PC-3 (cell line): ENCODE data around the gene PEX19. TPM values are rescaled to one million over a fixed set of nuclear protein-coding genes. Genes with fewer than 3 reads are reported as not detected.
A peak's percentile ranks its signal among the peaks of the same experiment; 100 is the strongest.

Source experiments
- ATAC-seq: fragments of 200-7000 bp; cut with Tn5 transposase; 2 replicates; pipeline ENCODE4 v1.9.1; 2020; ENCODE audit warnings: mild to moderate bottlenecking, moderate library complexity
- BruUV-seq: library from RNA; stranded (reverse); fragments of 400-500 nt; replicated peaks from 2 replicates; lab custom pipeline; 2021; lab: Mats Ljungman, UMichigan
- CTCF ChIA-PET: fragments of 300-600 bp; sonication (Branson Sonifier 250); formaldehyde crosslinking; loops from one replicate; lab custom pipeline; 2022; ENCODE audit warnings: antibody characterized with exemption; lab: Charles Lee
- POLR2A ChIA-PET: fragments of 300-600 bp; sonication (Branson Sonifier 250); formaldehyde crosslinking; loops from one replicate; lab custom pipeline; 2022; ENCODE audit warnings: antibody characterized with exemption; ENCODE audit not compliant: unreplicated experiment; lab: Charles Lee
- DNase-seq: peaks from one replicate; pipeline ENCODE4 v3.0.0-alpha.2; 2015
- H2AFZ ChIP-seq: fragments of 300-600 bp; sonication (generic); 2 replicates; pipeline ENCODE4 v1.6.0; 2016; ENCODE audit warnings: antibody characterized with exemption, low read length
- H3F3A ChIP-seq: fragments of 300-600 bp; sonication (generic); one replicate; pipeline ENCODE4 v1.6.0; 2017; ENCODE audit warnings: antibody characterized with exemption, low read length, control low read depth, mild to moderate bottlenecking; ENCODE audit not compliant: unreplicated experiment
- H3K27ac ChIP-seq: fragments of 300-600 bp; sonication (generic); 2 replicates; pipeline ENCODE4 v1.5.1; 2016; ENCODE audit warnings: mild to moderate bottlenecking, low read length
- H3K27me3 ChIP-seq: fragments of 300-600 bp; sonication (generic); 2 replicates; pipeline ENCODE4 v1.6.1; 2016; ENCODE audit warnings: low read length, mixed read lengths
- H3K36me3 ChIP-seq: fragments of 300-600 bp; sonication (generic); 2 replicates; pipeline ENCODE4 v1.6.1; 2016; ENCODE audit warnings: low read depth, mixed run types, low read length, mixed read lengths
- H3K4me1 ChIP-seq: fragments of 300-600 bp; sonication (generic); 2 replicates; pipeline ENCODE4 v1.5.1; 2016; ENCODE audit warnings: low read length; ENCODE audit not compliant: insufficient read depth
- H3K4me2 ChIP-seq: fragments of 300-600 bp; sonication (generic); 2 replicates; pipeline ENCODE4 v1.6.0; 2016; ENCODE audit warnings: low read length
- H3K4me3 ChIP-seq: fragments of 300-600 bp; sonication (generic); 2 replicates; pipeline ENCODE4 v1.5.1; 2016; ENCODE audit warnings: mild to moderate bottlenecking, low read length, mixed read lengths
- H3K79me2 ChIP-seq: fragments of 300-600 bp; sonication (generic); 2 replicates; pipeline ENCODE4 v1.6.1; 2017; ENCODE audit warnings: low read length, mixed read lengths
- H3K9ac ChIP-seq: fragments of 300-600 bp; sonication (generic); 2 replicates; pipeline ENCODE4 v1.6.0; 2016; ENCODE audit warnings: mild to moderate bottlenecking, low read length
- H3K9me2 ChIP-seq: fragments of 300-600 bp; sonication (generic); replicated peaks from 2 replicates; pipeline ENCODE4 v1.6.1; 2016; ENCODE audit warnings: mixed run types, low read length, mixed read lengths
- H3K9me3 ChIP-seq: fragments of 300-600 bp; sonication (generic); 2 replicates; pipeline ENCODE4 v1.6.1; 2016; ENCODE audit warnings: low read length, mixed read lengths
- H4K20me1 ChIP-seq: fragments of 300-600 bp; sonication (generic); 2 replicates; pipeline ENCODE4 v1.6.1; 2016; ENCODE audit warnings: low read length, mixed read lengths
- CTCF ChIP-seq: fragments of 300-600 bp; sonication (generic); conservative IDR thresholded peaks from 2 replicates; pipeline ENCODE4 v1.5.1; 2017; ENCODE audit warnings: antibody characterized with exemption, low read depth, mild to moderate bottlenecking, low read length
- EZH2 ChIP-seq: fragments of 300-600 bp; sonication (generic); IDR thresholded peaks from one replicate; pipeline ENCODE4 v1.6.1; 2017; ENCODE audit warnings: antibody characterized with exemption, mild to moderate bottlenecking, low read length; ENCODE audit not compliant: unreplicated experiment
- EZH2phosphoT487 ChIP-seq: fragments of 300-600 bp; sonication (generic); IDR thresholded peaks from 2 replicates; pipeline ENCODE4 v1.6.1; 2018; ENCODE audit warnings: mild to moderate bottlenecking, antibody characterized with exemption, low read length, borderline replicate concordance
- intact Hi-C: fragments of 100-400 bp; cut with micrococcal nuclease; formaldehyde crosslinking; loops from 2 replicates; pipeline ENCODE4 v1.9.0; 2023
- total RNA-seq: library from RNA; depleted of rRNA; stranded (reverse); fragments of >200 nt; gene quantifications from 2 replicates; pipeline ENCODE4 v1.2.3, GENCODE V29; 2014

The PEX19 gene
- total RNA-seq, 1 experiment from 2014 or later, result 63.2 TPM

GRCh38 chr1:160261556-160261892, 23.4 kb downstream of the PEX19 start:
- Histone ChIP-seq H3K79me2 (peaks cover 60% of the 10 kb centered on the region), H4K20me1 (peaks cover 32% of the 10 kb centered on the region), H3K4me2 (peak overlapping the region; percentile 92), H3K9me3 (no peaks in the 10 kb centered on the region), H3F3A (peaks cover 8% of the 10 kb centered on the region), H3K9me2 (no peaks in the 10 kb centered on the region), H3K36me3 (peaks cover 6% of the 10 kb centered on the region; the same call in 1 of the 2 replicates), H3K27me3 (no peaks in the 10 kb centered on the region), H3K4me3 (peak overlapping the region; percentile 90), H3K9ac (peak overlapping the region; percentile 96), H3K4me1 (peaks cover 46% of the 10 kb centered on the region), H2AFZ (peak overlapping the region; percentile 93), H3K27ac (peak overlapping the region; percentile 93)
- peak; percentile 89 for DNase-seq
- intact Hi-C loops, result no loop called here
- ATAC-seq, result peak; percentile 74
- TF ChIP-seq EZH2phosphoT487 (no peak), CTCF (no peak), EZH2 (no peak)
- POLR2A ChIA-PET, result interaction anchor here (0.6 to 0.7 kb wide), 3 partner anchors 17 to 133 kb away, joined by 3 read pairs; no protein-coding TSS in a partner anchor
- no TSS peak for BruUV-seq
- CTCF ChIA-PET, result interaction anchor here (0.7 to 2.4 kb wide), 3 partner anchors 9 to 573 kb away, joined by 4 to 12 read pairs (median 9); no protein-coding TSS in a partner anchor

GRCh38 chr1:160260406-160261382, 24.2 kb downstream of the PEX19 start:
- TF ChIP-seq EZH2 (no peak), CTCF (no peak), EZH2phosphoT487 (no peak)
- no peaks in the 10 kb centered on the region for H3K9me3 ChIP-seq
- H3K79me2 ChIP-seq, result peaks cover 68% of the 10 kb centered on the region
- H3K4me1 ChIP-seq, result peaks cover 48% of the 10 kb centered on the region
- no TSS peak for BruUV-seq
- peaks cover 6% of the 10 kb centered on the region; the same call in 1 of the 2 replicates for H3K36me3 ChIP-seq
- no peak overlapping the region for H2AFZ ChIP-seq
- H3K27me3 ChIP-seq, result no peaks in the 10 kb centered on the region
- H3K9ac ChIP-seq, result peak overlapping the region; percentile 96
- peak overlapping the region; percentile 90 for H3K4me3 ChIP-seq
- ATAC-seq (peak; percentile 45), DNase-seq (peak; percentile 91)
- peaks cover 8% of the 10 kb centered on the region for H3F3A ChIP-seq
- peak overlapping the region; percentile 92 for H3K4me2 ChIP-seq
- peak overlapping the region; percentile 93 for H3K27ac ChIP-seq
- CTCF ChIA-PET, result interaction anchor here (0.7 to 2.4 kb wide), 4 partner anchors 9 to 572 kb away, joined by 3 to 12 read pairs (median 6); no protein-coding TSS in a partner anchor
- H3K9me2 ChIP-seq, result no peaks in the 10 kb centered on the region
- POLR2A ChIA-PET, result interaction anchor here (0.6 to 0.7 kb wide), 3 partner anchors 8 to 132 kb away, joined by 3 to 8 read pairs (median 3); no protein-coding TSS in a partner anchor
- intact Hi-C loops, result no loop called here
- H4K20me1 ChIP-seq, result peaks cover 38% of the 10 kb centered on the region
